Mammary epithelial cell (primary cell): ENCODE results near the gene C2CD5.

ENCODE experiments used
- EZH2 ChIP-seq: IDR thresholded peaks from 2 replicates; pipeline ENCODE4 v1.6.1; 2012; ENCODE audit warnings: low read length, inconsistent platforms, borderline replicate concordance
- TF ChIP-seq, protein P1 (sequence below), 2 donors: IDR thresholded peaks in 1 of 2; conservative IDR thresholded peaks in 1 of 2; 2 replicates each; pipeline ENCODE4 v1.5.1; 2011 to 2012; ENCODE audit warnings: inconsistent platforms in 2 of 2, low read length in 2 of 2, mild to moderate bottlenecking in 2 of 2, control low read depth in 1 of 2, low read depth in 1 of 2; ENCODE audit not compliant: insufficient read depth in 1 of 2; ENCODE audit errors: extremely low read depth in 1 of 2

DNA sequence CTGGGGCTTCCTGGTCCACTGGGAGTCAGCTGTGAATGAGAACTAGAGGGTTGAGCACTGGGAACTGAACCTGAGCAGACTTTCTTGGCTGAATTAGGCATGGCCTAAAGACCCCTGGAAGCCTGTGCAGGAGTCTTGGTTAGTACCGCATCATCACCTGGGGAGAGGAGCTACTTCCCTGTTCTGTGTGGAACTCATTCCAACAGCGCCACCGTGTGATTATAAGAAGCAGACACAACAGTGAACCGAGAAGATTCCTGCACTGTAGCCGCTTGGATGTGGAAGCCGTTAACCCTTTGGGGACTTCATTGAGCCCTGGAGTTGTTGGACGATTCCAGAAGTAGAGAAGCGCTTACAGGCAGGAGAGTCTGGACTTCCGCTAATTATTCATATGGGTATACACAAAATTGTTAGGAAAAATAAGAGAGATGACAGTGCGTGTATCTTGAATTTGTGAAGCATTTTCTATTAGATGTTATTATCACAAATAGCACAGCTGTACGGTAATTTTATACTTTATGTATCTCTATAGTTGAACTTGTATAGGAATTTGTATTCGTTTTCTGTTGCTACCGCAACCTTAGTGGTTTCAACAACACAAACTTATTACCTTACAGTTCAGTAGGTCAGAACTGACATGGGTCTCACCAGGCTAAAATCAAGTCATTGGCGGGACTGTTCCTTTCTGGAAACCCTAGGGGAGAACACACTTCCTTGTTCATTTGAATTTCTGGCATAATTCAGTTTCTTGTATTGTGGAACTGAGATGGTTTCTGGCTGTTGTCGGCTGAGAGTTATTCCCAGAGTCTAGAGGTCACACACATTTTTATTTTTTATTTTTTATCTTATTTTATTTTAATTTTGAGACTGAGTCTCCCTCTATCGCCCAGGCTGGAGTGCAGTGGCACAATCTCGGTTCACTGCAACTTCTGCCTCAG lies 100.7 kb downstream of the C2CD5 start:
- TF ChIP-seq, protein P1, sequence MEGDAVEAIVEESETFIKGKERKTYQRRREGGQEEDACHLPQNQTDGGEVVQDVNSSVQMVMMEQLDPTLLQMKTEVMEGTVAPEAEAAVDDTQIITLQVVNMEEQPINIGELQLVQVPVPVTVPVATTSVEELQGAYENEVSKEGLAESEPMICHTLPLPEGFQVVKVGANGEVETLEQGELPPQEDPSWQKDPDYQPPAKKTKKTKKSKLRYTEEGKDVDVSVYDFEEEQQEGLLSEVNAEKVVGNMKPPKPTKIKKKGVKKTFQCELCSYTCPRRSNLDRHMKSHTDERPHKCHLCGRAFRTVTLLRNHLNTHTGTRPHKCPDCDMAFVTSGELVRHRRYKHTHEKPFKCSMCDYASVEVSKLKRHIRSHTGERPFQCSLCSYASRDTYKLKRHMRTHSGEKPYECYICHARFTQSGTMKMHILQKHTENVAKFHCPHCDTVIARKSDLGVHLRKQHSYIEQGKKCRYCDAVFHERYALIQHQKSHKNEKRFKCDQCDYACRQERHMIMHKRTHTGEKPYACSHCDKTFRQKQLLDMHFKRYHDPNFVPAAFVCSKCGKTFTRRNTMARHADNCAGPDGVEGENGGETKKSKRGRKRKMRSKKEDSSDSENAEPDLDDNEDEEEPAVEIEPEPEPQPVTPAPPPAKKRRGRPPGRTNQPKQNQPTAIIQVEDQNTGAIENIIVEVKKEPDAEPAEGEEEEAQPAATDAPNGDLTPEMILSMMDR (conservative IDR thresholded peaks at IDR 0.05 in 1 of 2, IDR thresholded peaks at IDR 0.05 in 1 of 2; ENCODE audit: extremely low read depth in 1 of 2, insufficient read depth in 1 of 2, low read depth in 1 of 2, low read length in 2 of 2) = peak; percentile 81 to 84
- TF ChIP-seq EZH2 = no peak
